ENCODE results near the gene STARD13.

DNA sequence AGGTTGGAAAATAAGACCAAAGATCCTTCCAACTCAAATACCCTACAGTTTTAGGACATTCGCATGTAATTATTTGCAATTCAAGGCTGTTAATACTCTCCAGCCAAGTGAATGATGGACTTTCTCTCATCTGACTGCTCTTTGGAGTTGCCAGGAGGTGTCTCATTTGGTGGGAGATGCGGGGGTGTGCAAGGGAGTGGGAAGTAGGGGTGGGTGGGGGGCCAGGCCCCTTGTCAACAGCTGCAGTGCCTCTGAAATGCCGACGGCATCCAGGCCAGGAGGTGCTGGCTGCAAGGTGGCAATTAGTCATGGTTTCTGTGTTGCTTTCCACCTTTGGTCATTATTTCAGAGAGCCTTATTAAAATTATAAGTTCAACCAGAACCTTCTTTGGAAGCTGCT lies 147.8 kb downstream of the STARD13 start:
- TF ChIP-seq, protein P1, sequence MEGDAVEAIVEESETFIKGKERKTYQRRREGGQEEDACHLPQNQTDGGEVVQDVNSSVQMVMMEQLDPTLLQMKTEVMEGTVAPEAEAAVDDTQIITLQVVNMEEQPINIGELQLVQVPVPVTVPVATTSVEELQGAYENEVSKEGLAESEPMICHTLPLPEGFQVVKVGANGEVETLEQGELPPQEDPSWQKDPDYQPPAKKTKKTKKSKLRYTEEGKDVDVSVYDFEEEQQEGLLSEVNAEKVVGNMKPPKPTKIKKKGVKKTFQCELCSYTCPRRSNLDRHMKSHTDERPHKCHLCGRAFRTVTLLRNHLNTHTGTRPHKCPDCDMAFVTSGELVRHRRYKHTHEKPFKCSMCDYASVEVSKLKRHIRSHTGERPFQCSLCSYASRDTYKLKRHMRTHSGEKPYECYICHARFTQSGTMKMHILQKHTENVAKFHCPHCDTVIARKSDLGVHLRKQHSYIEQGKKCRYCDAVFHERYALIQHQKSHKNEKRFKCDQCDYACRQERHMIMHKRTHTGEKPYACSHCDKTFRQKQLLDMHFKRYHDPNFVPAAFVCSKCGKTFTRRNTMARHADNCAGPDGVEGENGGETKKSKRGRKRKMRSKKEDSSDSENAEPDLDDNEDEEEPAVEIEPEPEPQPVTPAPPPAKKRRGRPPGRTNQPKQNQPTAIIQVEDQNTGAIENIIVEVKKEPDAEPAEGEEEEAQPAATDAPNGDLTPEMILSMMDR (IDR thresholded peaks at IDR 0.05) = no peak
- TF ChIP-seq EZH2 (IDR thresholded peaks at IDR 0.05) = no peak
- no peak for TF ChIP-seq EZH2phosphoT487 (IDR thresholded peaks at IDR 0.05)
